RWPE2 (cell line): Measurements from ENCODE around the gene CDC42EP1.
A peak's percentile ranks its signal among the peaks of the same experiment; 100 is the strongest.
"Not testable (repeated sequence)": the region's sequence is repeated elsewhere in the genome, so short reads cannot be mapped to it uniquely, and the experiment has no call there.

Source experiments
- ATAC-seq: fragments of 200-7000 bp; cut with Tn5 transposase; 3 replicates; pipeline ENCODE4 v1.9.1; 2021; ENCODE audit warnings: low read depth
- DNase-seq: peaks from one replicate; pipeline ENCODE4 v3.0.0-alpha.2; 2020; ENCODE audit warnings: low spot score
- H3K27ac ChIP-seq: fragments of 450-650 bp; 2 replicates; pipeline ENCODE4 v1.5.1; 2017; ENCODE audit warnings: mild to moderate bottlenecking; ENCODE audit not compliant: poor library complexity, severe bottlenecking
- H3K27me3 ChIP-seq: fragments of 250-450 bp; sonication (Bioruptor Pico); 2 replicates; pipeline ENCODE4 v1.5.1; 2021; ENCODE audit warnings: mild to moderate bottlenecking, moderate library complexity; ENCODE audit not compliant: insufficient read depth, poor library complexity, severe bottlenecking
- H3K36me3 ChIP-seq: fragments of 250-450 bp; sonication (Bioruptor Pico); 2 replicates; pipeline ENCODE4 v1.5.1; 2020; ENCODE audit warnings: low read depth, mild to moderate bottlenecking, moderate library complexity
- H3K4me1 ChIP-seq: fragments of 250-450 bp; sonication (Bioruptor Pico); 2 replicates; pipeline ENCODE4 v1.5.1; 2021; ENCODE audit warnings: mild to moderate bottlenecking, moderate library complexity; ENCODE audit not compliant: insufficient read depth, poor library complexity, severe bottlenecking
- H3K4me3 ChIP-seq: fragments of 250-450 bp; sonication (Bioruptor Pico); 2 replicates; pipeline ENCODE4 v1.5.1; 2021; ENCODE audit warnings: mild to moderate bottlenecking, moderate library complexity; ENCODE audit not compliant: severe bottlenecking
- H3K9me3 ChIP-seq: fragments of 250-450 bp; sonication (Bioruptor Pico); 2 replicates; pipeline ENCODE4 v1.5.1; 2021; ENCODE audit warnings: mild to moderate bottlenecking, moderate library complexity; ENCODE audit not compliant: severe bottlenecking
- TF ChIP-seq, protein P1 (sequence below): fragments of 450-650 bp; IDR thresholded peaks from one replicate; pipeline ENCODE4 v1.5.1; 2017; ENCODE audit warnings: mild to moderate bottlenecking, moderate library complexity; ENCODE audit not compliant: poor library complexity, severe bottlenecking

CDC42EP1 gene

DNA sequence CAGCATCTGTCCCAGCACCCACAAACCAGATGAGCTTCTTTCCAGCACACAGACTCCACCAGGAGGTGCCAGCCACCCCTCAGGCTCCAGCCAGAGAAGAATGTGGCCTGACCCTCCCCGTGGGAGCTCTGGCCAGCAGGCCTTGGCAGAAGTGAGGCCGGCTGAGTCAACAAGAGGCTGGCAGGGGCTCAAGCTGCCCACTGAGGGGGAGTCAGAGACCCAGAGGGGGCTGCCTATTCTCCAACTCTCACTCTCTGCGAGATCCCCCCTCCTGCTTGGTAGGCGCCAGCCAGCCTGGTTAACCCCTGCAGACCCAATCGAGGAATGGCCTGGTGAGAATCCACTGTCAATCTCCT is 10.6 kb upstream of the CDC42EP1 start:
- TF ChIP-seq, protein P1, sequence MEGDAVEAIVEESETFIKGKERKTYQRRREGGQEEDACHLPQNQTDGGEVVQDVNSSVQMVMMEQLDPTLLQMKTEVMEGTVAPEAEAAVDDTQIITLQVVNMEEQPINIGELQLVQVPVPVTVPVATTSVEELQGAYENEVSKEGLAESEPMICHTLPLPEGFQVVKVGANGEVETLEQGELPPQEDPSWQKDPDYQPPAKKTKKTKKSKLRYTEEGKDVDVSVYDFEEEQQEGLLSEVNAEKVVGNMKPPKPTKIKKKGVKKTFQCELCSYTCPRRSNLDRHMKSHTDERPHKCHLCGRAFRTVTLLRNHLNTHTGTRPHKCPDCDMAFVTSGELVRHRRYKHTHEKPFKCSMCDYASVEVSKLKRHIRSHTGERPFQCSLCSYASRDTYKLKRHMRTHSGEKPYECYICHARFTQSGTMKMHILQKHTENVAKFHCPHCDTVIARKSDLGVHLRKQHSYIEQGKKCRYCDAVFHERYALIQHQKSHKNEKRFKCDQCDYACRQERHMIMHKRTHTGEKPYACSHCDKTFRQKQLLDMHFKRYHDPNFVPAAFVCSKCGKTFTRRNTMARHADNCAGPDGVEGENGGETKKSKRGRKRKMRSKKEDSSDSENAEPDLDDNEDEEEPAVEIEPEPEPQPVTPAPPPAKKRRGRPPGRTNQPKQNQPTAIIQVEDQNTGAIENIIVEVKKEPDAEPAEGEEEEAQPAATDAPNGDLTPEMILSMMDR, result peak; percentile 14
- Histone ChIP-seq H3K9me3 (no peaks in the 10 kb centered on the region), H3K4me1 (peaks cover 28% of the 10 kb centered on the region), H3K36me3 (no peaks in the 10 kb centered on the region), H3K4me3 (no peak overlapping the region), H3K27me3 (no peaks in the 10 kb centered on the region), H3K27ac (no peak overlapping the region)
- ATAC-seq (no peak), DNase-seq (no peak)

DNA sequence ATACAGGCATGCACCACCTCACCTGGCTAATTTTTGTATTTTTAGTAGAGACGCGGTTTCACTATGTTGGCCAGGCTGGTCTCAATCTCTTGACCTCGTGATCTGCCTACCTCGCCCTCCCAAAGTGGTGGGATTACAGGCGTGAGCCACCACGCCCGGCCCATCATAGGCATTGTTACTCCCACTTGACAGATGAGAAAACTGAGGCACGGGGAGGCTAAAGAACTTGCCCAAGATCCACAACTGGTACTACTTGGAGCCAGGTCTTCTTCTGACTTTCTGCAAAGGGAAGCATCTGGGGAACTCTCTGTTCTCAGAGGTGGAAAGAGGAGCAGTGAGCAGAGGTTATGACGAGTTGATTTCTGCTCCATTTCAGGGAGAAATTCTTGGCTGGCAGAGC is 9.4 kb upstream of the CDC42EP1 start:
- peaks cover 16% of the 10 kb centered on the region for H3K4me1 ChIP-seq
- not testable (repeated sequence) for H3K27me3 ChIP-seq, DNase-seq, H3K27ac ChIP-seq, H3K9me3 ChIP-seq, ATAC-seq, H3K36me3 ChIP-seq, H3K4me3 ChIP-seq

DNA sequence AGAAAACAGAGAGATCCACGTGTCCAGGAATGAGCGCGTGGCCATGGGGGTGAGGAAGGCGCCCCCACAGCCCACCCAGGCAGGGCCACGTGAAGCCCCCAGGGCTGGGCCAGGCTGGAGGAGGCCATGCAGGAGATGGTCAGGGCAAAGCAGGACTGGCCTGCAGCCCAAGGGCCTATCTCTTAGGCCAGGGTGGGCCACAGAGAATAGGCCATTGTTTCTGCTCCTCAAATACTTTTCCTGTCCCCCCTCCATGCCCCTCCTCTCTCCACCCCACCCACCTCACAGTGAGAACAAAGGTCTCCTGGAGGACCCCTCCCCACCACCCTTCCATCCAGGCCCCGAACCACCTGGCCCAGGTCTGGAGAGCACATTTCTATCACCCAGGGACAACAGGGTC is 8.3 kb upstream of the CDC42EP1 start:
- peak overlapping the region; percentile 48 for H3K27ac ChIP-seq
- DNase-seq, result no peak
- peaks cover 9% of the 10 kb centered on the region for H3K4me1 ChIP-seq
- H3K9me3 ChIP-seq, result no peaks in the 10 kb centered on the region
- H3K36me3 ChIP-seq, result no peaks in the 10 kb centered on the region
- TF ChIP-seq, protein P1, result no peak
- no peak overlapping the region for H3K4me3 ChIP-seq
- H3K27me3 ChIP-seq, result no peaks in the 10 kb centered on the region
- ATAC-seq, result no peak

DNA sequence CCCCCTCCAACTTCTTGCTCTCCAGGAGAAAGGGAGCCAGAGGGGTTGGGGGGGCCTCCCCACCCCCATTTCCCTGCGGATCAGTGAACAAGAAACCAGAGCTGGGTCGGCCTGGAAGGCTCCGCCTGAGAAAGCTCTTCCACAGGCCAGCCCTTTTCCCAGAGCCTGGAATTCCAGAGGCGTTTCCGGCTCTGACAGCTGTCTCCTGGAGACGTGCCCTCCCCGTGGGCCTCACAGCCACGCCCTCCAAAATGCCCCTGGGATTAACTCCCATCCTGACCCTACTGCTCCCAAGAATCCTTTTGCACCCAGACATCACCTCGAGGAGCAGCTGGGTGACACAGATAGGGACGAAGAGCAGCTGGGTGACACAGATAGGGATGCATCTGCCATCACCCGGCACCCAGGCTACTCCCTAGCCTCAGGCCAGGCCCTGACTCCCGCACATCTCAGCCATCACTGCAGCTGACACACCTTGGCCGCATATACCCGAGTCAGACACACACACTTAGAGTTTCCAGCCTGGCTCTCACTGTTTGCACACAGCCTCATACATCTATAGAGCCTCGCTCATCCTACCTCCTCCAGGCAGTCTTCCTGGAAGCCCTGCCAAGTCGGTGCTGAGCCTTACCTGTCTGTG is 7.6 kb upstream of the CDC42EP1 start:
- H3K36me3 ChIP-seq, result no peaks in the 10 kb centered on the region
- H3K4me1 ChIP-seq, result peaks cover 8% of the 10 kb centered on the region
- DNase-seq (no peak), ATAC-seq (peak; percentile 81)
- H3K27me3 ChIP-seq, result no peaks in the 10 kb centered on the region
- TF ChIP-seq, protein P1, result no peak
- H3K9me3 ChIP-seq, result no peaks in the 10 kb centered on the region
- no peak overlapping the region for H3K4me3 ChIP-seq
- H3K27ac ChIP-seq, result peak overlapping the region; percentile 48

DNA sequence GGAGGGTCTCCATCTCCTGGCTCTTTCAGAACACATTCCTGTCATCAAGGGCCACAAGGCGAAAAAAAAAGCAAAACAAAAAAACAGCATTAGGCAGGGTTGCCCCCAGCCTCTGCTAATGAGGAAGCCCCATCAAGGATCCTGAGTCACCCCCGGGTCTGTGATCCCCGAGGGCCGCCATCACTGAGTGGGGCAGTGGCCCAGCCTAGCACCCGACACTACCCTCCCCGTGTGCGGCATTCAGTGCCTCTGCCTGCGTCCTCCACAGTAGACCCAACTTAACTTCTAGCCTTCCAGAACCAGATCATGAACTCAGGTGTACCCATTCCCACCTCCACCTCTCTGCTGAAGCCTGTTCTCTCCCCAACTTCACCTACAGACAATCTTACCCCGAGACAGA is 6.6 kb upstream of the CDC42EP1 start:
- no peak overlapping the region for H3K4me3 ChIP-seq
- H3K36me3 ChIP-seq, result no peaks in the 10 kb centered on the region
- no peaks in the 10 kb centered on the region for H3K27me3 ChIP-seq
- ATAC-seq, result no peak
- H3K27ac ChIP-seq, result no peak overlapping the region
- peaks cover 8% of the 10 kb centered on the region for H3K4me1 ChIP-seq
- no peaks in the 10 kb centered on the region for H3K9me3 ChIP-seq
- DNase-seq, result no peak
- TF ChIP-seq, protein P1, result no peak
